ENCODE measurements around the gene IL16.

IL16 gene

DNA sequence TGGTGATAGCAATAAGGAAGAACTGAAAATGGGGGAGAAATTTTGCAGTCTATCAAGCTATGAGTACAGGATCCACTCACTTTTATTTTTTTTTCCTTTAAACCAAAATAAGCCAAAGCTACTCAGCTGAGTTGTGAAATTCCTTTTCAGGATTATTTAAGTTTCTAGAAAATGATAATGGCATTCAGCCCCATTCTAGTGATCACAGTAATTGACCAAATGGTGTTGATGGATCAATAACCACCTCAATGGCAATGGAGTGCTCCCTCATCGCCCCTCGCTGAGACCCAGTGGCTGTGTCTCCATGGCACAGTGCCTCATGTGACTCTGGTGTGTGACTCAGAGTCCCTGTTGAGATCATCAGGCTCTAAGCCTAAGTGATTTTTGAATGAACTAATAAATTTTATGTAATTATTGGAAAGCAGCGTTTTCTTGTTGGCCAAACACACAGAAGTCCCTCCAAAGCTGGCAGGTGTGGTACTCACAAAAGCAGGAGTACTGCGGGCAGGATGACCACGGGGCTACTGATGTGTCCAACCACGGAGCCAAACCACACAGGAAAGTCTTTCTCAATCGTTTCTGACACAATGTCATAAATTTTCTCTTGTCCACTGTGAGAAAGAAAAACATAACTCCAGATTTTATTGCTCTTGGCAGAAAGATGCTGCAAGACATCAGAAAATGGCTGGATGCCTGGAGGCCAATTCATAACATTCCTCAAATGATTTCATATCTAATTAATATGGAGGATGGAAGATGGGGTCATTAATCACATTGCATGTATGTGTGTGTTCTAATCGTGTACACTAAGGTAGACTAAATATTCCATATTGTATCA is 141.7 kb downstream of the IL16 start:
- TF ChIP-seq, protein P1, sequence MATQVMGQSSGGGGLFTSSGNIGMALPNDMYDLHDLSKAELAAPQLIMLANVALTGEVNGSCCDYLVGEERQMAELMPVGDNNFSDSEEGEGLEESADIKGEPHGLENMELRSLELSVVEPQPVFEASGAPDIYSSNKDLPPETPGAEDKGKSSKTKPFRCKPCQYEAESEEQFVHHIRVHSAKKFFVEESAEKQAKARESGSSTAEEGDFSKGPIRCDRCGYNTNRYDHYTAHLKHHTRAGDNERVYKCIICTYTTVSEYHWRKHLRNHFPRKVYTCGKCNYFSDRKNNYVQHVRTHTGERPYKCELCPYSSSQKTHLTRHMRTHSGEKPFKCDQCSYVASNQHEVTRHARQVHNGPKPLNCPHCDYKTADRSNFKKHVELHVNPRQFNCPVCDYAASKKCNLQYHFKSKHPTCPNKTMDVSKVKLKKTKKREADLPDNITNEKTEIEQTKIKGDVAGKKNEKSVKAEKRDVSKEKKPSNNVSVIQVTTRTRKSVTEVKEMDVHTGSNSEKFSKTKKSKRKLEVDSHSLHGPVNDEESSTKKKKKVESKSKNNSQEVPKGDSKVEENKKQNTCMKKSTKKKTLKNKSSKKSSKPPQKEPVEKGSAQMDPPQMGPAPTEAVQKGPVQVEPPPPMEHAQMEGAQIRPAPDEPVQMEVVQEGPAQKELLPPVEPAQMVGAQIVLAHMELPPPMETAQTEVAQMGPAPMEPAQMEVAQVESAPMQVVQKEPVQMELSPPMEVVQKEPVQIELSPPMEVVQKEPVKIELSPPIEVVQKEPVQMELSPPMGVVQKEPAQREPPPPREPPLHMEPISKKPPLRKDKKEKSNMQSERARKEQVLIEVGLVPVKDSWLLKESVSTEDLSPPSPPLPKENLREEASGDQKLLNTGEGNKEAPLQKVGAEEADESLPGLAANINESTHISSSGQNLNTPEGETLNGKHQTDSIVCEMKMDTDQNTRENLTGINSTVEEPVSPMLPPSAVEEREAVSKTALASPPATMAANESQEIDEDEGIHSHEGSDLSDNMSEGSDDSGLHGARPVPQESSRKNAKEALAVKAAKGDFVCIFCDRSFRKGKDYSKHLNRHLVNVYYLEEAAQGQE (IDR thresholded peaks at IDR 0.05; ENCODE audit: insufficient read depth in 1 of 2, low read depth in 2 of 2, low read length in 2 of 2) = no peak
- TF ChIP-seq FOXP2 (optimal IDR thresholded peaks at IDR 0.05; ENCODE audit: borderline replicate concordance, extremely low read depth, extremely low read length, insufficient read depth) (no peak), POLR2AphosphoS5 (IDR thresholded peaks at IDR 0.05; ENCODE audit: low read depth, low read length) (no peak)

DNA sequence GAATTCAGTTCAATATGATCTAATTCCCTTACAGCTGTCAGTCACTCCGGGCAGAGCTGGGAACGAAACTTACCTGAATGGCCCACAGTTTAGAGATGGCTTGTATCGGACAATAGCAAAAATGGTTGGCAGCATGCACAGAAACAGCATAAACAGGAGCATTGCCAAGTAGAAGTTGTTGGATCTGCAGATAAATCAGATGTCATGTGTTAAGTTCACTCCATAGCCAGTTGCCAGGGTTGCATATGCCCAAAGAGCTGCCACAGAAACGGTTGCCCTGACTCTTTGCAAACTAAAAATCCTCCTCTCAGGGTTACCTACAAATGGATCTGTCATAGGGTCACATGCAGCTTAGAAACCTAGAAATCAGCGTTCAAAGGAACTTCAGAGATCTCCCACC is 142.6 kb downstream of the IL16 start:
- no peak for TF ChIP-seq SIN3A (IDR thresholded peaks at IDR 0.05; ENCODE audit: borderline replicate concordance, insufficient read depth, low read length)
- TF ChIP-seq TAF1 (IDR thresholded peaks at IDR 0.05; ENCODE audit: borderline replicate concordance, insufficient read depth, low read length) = no peak
- TF ChIP-seq, protein P1 (IDR thresholded peaks at IDR 0.05; ENCODE audit: insufficient read depth in 1 of 2, low read depth in 2 of 2, low read length in 2 of 2) = no peak
- no peak for TF ChIP-seq POLR2AphosphoS5 (IDR thresholded peaks at IDR 0.05; ENCODE audit: low read depth, low read length)
- no peak for TF ChIP-seq FOXP2 (optimal IDR thresholded peaks at IDR 0.05; ENCODE audit: borderline replicate concordance, extremely low read depth, extremely low read length, insufficient read depth)

DNA sequence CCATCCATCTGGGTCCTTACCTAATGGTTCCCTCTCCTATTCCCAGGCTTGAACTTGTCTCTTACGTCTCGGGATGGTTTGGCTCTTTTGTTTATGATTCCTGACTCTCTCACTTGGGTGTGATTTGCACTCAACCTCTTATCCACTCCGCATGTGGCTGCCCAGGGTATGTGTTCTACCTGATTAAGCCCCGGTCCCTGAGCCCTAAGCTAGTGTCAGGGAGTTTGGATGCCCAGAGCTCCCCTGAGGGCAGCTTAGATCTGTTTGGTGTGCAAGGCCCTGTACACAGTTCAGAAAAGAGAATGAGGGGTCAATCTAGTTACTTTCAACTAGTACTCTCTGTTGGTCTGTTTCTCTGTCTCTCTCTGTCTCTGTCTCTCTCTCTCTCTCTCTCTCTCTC is 143.2 kb downstream of the IL16 start:
- TF ChIP-seq SIN3A (IDR thresholded peaks at IDR 0.05; ENCODE audit: borderline replicate concordance, insufficient read depth, low read length) (no peak), FOXP2 (optimal IDR thresholded peaks at IDR 0.05; ENCODE audit: borderline replicate concordance, extremely low read depth, extremely low read length, insufficient read depth) (no peak), TAF1 (IDR thresholded peaks at IDR 0.05; ENCODE audit: borderline replicate concordance, insufficient read depth, low read length) (no peak), POLR2AphosphoS5 (IDR thresholded peaks at IDR 0.05; ENCODE audit: low read depth, low read length) (no peak)
- TF ChIP-seq, protein P1 (IDR thresholded peaks at IDR 0.05; ENCODE audit: insufficient read depth in 1 of 2, low read depth in 2 of 2, low read length in 2 of 2) = no peak

DNA sequence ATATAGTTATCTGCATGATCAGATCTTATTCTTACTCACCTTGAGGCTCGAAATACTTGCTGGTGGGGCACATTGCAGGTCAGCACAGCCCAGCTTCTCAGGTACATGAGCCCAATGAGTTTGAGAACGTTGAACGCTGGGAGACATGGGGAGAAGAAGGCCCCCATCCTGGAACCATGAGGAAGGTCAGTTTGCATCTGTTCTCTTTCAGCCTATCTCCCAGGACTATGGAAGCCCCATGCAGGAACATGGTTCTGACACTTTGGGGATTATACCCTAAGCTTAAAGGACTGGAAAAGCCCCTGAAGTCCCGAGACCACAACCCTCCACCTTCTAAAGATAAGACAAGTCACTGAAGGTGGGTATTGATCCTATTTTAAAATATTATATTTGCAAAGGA is 144.7 kb downstream of the IL16 start:
- TF ChIP-seq POLR2AphosphoS5 (IDR thresholded peaks at IDR 0.05; ENCODE audit: low read depth, low read length) = no peak
- no peak for TF ChIP-seq SIN3A (IDR thresholded peaks at IDR 0.05; ENCODE audit: borderline replicate concordance, insufficient read depth, low read length)
- TF ChIP-seq FOXP2 (optimal IDR thresholded peaks at IDR 0.05; ENCODE audit: borderline replicate concordance, extremely low read depth, extremely low read length, insufficient read depth) = no peak
- TF ChIP-seq, protein P1 (IDR thresholded peaks at IDR 0.05; ENCODE audit: insufficient read depth in 1 of 2, low read depth in 2 of 2, low read length in 2 of 2) = no peak
- TF ChIP-seq TAF1 (IDR thresholded peaks at IDR 0.05; ENCODE audit: borderline replicate concordance, insufficient read depth, low read length) = no peak
